ENCODE measurements around the gene MYOF. TPM values are rescaled to one million over a fixed set of nuclear protein-coding genes. Genes with fewer than 3 reads are reported as not detected.

The MYOF gene
- total and polyA plus RNA-seq, 9 of the 15 experiments (the other 6 are each of a cell fraction or from before 2014, with no cell fraction given): 0.06 to 0.27 TPM; not detected in 7

DNA sequence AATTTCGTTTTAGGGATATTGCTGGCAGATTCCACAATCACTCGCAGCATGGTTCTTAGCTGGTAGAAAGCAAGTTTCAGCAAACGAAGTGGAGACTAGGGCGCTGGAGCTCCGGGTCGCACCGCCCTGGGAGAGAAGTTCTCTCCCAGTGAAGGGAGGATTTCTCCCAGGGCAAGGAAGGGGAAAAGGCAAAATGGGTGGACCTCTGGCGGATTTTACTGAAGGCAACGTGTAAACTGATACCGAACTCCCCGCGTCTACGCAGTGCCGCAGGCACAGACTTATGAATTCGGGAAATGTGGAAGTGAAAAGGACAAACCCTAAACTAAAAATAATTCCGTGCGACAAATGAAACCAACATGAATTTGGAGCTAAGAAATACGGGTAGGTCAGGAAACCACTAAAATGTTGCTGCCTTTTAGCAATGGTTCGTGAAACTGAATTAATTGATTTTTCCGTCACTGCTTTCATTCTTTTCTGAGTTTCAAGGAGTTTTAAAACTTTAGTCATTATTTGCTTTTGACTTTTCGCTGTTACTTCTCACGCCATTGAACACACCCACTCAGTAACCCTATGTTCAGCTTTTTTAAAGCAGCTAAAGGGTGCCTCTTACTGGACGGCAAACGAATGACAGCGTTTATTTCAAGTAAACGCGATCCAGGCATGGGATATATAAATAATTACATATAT lies at the start of gene MYOF (continued):
- TF ChIP-seq EZH2 (IDR thresholded peaks at IDR 0.05; ENCODE audit: borderline replicate concordance, low read depth, low read length) (peak; percentile 97), ZNF592 (IDR thresholded peaks at IDR 0.05) (no peak), ZNF263 (CRISPR knock-in tag; IDR thresholded peaks at IDR 0.05; ENCODE audit: borderline replicate concordance) (no peak), EP400 (IDR thresholded peaks at IDR 0.05) (no peak), TFAM (CRISPR knock-in tag; conservative IDR thresholded peaks at IDR 0.05) (no peak), TBL1XR1 (IDR thresholded peaks at IDR 0.05; ENCODE audit: low read length in 2 of 2) (no peak), BRD4 (IDR thresholded peaks at IDR 0.05) (no peak), ZNF583 (CRISPR knock-in tag; IDR thresholded peaks at IDR 0.05) (no peak), BRF2 (IDR thresholded peaks at IDR 0.05; ENCODE audit: borderline replicate concordance, insufficient read depth, insufficient read length) (no peak), HNRNPK (IDR thresholded peaks at IDR 0.05; ENCODE audit: low read depth, low read length, poor library complexity, severe bottlenecking) (no peak), ID3 (CRISPR knock-in tag; IDR thresholded peaks at IDR 0.05) (no peak), ID3 (tag; IDR thresholded peaks at IDR 0.05) (no peak), ZBTB11 (CRISPR knock-in tag; IDR thresholded peaks at IDR 0.05) (no peak), RNF2 (IDR thresholded peaks at IDR 0.05) (peak; percentile 42; the same call in 1 of the 2 replicates), ZBTB17 (CRISPR knock-in tag; IDR thresholded peaks at IDR 0.05) (no peak)
- TF ChIP-seq, protein P1, sequence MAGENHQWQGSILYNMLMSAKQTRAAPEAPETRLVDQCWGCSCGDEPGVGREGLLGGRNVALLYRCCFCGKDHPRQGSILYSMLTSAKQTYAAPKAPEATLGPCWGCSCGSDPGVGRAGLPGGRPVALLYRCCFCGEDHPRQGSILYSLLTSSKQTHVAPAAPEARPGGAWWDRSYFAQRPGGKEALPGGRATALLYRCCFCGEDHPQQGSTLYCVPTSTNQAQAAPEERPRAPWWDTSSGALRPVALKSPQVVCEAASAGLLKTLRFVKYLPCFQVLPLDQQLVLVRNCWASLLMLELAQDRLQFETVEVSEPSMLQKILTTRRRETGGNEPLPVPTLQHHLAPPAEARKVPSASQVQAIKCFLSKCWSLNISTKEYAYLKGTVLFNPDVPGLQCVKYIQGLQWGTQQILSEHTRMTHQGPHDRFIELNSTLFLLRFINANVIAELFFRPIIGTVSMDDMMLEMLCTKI (IDR thresholded peaks at IDR 0.05; ENCODE audit: partially characterized antibody): no peak

All from K562 (cell line).